NCI-H2171 (cell line): ENCODE results near the gene WDR54.
"Not testable (repeated sequence)": the region's sequence is repeated elsewhere in the genome, so short reads cannot be mapped to it uniquely, and the experiment has no call there.

Experiments
- DNase-seq: peaks from one replicate; lab custom pipeline; 2025; lab: John Stamatoyannopoulos, UW

WDR54 gene

DNA sequence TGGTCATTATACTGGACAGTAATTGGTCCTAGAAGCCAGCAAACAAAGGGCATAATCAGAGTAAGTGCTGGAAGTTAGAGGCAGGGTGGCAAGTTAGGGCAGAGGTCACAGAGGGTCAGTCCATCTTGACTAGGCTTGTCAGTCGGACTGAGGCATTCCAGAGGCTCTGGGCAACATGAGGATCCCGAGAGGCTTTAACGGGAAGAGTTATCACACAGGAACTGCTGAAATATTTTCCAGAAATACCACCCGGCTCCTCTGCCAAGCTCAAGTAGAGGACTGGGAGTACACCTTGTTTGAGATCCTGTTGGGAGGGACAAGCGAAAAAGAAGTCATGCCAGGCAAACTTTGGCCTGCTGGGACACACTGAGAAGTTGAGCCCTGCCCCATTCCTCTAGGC lies 13.8 kb upstream of the WDR54 start:
- no peak for DNase-seq

GRCh38 chr2:74413001-74413698 lies 8.4 kb upstream of the WDR54 start:
- DNase-seq: no peak

DNA sequence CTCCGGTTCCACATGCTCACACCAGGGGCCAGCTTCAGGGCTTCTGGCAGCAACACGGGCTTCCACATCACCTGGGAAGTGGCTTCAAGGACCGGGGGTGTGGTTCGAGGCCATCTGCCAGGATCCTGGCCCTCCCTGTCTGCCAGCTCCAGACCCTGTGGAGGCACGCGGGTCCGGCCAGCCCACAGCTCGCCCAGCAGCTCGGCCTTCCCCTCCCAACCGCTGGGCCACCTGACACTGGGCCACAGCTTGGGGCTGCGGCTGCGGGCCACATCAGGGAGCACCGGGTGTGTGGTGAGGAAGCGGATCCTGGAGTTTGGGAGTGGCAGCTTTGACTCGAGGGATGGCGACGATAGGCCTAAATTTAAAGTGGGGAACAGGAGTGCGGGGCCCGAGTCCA lies 7.1 kb upstream of the WDR54 start:
- DNase-seq: no peak

- no peak for DNase-seq
Measured at GRCh38 chr2:74414881-74415761, 6.4 kb upstream of the WDR54 start.

DNA sequence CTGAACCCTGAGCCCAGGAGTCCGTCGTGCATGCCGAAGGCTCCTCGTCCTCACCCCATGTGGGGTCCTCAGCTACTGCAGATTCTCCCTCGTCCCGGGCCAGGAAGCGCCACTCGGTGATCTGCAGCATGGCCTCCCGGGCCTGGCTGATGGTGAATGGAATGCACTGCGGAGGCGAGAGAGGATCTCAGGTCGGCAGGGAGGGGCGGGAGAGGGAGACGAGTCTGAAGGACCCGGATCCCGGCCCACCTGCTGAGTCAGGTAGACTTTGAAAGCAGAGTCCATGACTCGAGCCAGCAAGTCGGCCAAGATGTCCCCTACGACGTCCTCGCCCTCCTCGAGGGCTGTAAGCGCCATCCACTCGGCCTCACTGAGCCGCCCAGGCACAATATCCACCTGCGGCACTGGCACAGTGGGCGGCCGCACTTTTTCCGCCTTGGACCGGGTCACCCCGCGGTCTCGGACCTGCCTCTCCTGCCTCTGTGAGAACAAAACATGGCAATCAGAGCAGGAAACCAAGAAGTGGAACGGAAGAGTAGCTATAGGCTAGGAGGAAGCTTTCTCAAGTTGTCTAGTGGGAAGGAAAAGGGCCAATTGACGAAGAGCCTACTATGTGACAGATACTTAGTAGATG lies 5.7 kb upstream of the WDR54 start:
- DNase-seq: no peak

GRCh38 chr2:74416778-74417177 lies 4.8 kb upstream of the WDR54 start:
- DNase-seq: peak; percentile 49

DNA sequence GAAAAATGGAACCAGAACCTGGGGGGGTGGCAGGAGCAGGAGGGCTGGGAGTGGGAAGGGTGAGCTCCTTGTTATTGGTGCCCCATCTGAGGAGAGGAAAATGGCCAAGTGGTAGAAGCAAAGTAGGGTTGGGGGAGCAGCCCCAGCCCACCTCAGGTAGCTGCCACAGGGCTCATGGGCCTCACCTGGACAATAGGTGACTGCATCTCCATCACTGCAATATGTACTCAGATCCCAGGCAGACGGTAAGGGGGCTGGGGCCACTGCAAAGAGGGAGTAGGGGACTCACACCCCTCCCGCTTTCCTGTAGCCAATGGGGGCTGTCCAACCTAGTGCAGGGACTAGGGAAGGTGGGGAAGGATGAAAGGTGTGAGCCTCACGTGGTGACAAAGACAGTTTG lies 4.3 kb upstream of the WDR54 start:
- no peak for DNase-seq

DNA sequence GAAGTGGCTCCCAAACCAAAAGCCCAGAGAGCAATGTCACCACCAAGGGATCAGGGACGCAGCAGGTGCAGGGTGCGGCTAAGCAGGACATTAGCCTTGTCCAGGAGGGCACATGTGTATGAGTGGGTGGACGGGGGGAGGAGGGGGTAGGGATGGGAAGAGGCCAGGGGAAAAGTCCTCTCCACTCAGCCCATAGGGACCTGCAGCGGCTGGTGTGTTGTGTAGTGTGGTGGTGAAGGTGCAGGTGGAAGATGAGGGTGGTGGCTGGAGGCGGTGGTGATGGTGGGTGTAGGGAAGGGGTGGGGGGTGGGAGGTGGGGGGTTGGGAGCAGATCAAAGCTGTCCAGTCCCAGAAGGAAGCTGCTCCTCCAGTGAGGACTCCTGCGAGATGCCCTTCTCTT lies 3.8 kb upstream of the WDR54 start:
- no peak for DNase-seq

GRCh38 chr2:74418312-74418711 lies 3.2 kb upstream of the WDR54 start:
- no peak for DNase-seq

DNA sequence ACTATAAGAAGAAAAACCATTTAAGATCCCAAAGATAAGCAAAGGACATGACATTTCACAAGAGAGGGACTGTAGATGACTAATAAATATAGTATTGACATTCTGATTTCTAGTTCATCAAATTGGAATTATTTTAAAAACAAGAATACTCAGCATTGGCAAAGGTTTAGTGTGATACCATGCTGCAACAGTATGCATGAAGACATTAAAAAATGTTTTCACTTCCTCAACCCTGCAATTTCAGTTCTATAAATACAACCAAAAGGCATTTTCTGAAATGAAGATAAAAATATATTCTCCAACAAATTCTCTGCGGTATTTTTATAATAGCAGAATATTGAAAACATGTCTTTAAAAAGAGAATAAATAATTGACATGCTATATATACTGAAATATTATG lies 2.2 kb upstream of the WDR54 start:
- no peak for DNase-seq

DNA sequence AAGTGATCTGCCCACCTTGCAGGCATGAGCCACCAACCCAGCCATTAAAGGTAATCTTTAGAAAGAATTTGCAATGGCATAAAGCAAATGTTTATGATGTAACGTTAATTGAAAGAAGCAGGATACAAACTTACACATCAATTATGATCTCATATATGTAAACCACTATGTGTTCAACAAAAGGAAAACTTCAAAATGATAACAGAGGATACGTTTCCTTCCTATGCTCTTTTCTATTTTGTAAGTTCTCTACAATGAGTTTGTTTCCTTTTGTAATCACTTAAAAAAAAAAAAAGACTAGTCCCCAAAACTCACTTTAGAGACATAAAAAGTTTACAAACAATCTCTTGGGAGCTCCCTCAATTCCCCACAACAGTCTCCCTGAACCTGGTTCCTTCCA lies 1.5 kb upstream of the WDR54 start:
- no peak for DNase-seq

DNA sequence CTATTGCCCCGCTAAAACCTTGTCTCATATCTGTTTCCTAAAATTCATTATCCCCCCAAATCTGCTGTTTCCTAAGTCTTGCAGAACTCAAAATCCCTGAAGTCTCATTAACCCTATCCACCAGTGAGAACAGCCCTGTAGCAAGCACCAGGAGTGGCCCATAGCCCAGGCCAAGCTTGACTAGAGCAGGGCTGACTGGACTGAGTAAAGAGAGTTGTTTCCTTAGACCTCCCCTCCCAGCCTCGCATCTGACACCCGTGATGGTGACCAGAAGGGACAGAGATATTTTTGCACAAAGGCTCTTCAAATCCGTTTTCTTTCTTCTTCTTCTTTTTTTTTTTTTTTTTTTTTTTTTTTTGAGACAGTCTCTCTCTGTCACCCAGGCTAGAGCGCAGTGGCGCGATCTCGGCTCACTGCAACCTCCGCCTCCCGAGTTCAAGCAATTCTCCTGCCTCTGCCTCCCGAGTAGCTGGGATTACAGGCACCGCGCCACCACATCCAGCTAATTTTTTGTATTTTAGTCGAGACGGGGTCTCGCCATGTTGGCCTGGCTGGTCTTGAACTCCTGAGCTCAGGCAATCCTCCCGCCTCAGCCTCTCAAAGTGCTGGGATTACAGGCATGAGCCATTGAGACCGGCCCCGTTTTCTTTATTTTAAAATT lies 957 bp upstream of the WDR54 start:
- DNase-seq: not testable (repeated sequence)

DNA sequence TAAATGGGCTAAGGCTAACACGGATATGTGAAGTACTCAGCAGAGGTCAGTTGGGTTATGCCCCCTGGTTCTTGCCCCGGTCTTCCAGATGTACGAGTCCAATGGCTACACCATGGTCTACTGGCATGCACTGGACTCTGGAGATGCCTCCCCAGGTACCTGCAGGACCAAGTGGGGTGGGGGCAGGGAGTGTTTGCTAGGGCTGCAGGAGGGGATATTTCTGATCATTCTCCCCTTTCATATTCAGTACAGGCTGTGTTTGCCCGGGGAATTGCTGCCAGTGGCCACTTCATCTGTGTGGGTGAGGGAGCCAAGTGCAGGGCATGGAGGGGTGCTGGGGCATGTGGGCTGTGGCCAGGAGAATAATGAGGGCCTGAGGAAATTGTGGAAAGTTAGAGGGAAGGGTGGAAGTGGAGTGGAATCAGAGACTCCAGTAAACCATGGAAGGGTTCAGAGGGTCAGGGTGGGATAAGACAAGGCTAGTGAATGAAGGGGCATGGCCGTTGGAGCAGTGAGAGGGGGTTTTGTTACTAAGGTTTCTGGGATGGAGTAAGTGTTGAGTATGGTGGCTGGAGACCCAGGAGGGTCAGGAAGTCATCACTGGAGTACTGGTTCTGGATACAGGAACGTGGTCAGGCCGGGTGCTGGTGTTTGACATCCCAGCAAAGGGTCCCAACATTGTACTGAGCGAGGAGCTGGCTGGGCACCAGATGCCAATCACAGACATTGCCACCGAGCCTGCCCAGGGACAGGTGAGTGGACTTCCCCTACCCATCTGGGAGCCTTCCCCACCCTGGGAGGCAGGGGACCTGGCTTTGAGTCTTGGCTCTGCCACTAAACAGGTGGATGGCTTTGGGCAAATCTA lies 1.9 kb downstream of the WDR54 start:
- DNase-seq: no peak

GRCh38 chr2:74424139-74424992 lies 2.8 kb downstream of the WDR54 start:
- no peak for DNase-seq

GRCh38 chr2:74424995-74425406 lies 3.5 kb downstream of the WDR54 start:
- no peak for DNase-seq

DNA sequence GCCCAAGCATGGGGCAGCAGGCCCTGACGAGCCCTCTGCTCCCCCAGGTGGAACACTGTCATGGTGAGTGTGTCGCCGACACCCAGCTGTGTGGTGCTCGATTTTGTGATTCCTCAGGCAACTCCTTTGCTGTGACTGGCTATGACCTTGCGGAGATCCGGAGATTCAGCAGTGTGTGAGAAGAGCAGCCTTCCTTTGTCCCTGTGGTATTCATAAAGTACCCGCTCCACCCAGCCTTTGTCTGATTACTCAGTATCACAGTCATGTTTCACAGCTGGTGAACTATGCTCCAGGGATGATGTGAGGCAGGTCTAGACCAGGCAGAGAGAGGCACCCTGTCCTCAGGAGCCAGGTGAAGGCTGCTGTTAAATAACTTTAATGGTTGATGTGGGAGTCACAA lies 4.0 kb downstream of the WDR54 start:
- no peak for DNase-seq

DNA sequence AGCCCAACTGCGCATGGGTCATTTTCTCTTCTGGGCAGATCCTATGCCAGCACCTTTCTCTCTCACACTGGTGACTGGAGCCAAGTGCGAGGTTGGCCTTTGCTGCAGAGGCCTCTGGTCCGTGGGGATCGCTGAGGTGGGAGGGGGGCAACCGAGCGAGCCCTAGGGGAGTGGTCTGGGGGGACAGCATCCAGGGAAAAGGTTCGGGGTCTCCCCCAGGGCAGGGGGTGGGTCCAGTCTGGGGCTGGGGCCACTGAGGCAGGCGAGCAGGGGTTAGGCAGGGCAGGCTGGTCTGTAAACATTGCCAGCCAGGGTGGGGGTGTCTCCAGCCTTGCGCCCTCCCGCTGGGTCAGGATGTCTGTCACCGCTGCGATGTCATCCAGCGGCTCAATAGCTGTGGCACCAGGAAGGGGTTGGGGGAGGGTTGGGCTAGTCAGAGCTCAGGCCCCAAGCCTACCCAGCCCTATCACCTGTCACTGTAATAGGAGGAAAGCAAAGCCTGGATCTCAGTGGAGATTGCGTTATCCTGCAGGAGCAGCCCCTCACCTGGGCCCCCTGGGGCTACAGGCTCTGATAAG lies 4.7 kb downstream of the WDR54 start:
- no peak for DNase-seq

- DNase-seq: no peak
Measured at GRCh38 chr2:74427551-74427950, 6.0 kb downstream of the WDR54 start.

DNA sequence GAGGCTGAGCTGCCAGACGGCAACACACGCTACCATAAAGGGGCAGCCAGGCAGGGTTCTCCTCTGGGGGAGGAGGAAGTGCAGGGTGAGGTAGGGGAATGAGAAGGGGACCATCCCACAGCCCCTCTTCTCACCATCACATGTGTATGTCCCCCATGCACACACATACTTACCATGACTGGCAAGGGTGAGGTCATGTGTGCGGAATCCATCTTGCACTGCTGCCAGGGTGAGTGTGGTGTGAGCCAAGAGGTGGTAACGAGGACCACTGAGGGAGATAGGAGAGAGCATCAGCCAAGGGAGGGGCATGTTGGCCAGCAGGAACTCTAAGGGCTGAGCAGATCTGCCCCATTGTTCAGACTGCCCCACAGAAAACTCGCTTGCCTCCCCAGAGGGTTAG lies 7.1 kb downstream of the WDR54 start:
- DNase-seq: no peak
